Testis (tissue), 2 donors: ENCODE measurements around the gene AKAP6.

ENCODE experiments used
- CTCF ChIP-seq, 3 experiments: fragments of 450-650 bp in 2 of 3; fragments of 200-600 bp in 1 of 3; sonication (generic) in 1 of 3; IDR thresholded peaks; one replicate each; pipeline ENCODE4 v1.5.1; 2016 to 2019; ENCODE audit warnings: antibody characterized with exemption in 3 of 3, mild to moderate bottlenecking in 2 of 3, moderate library complexity in 1 of 3
- POLR2A ChIP-seq: fragments of 450-650 bp; IDR thresholded peaks from one replicate; pipeline ENCODE4 v1.6.1; 2017; ENCODE audit warnings: antibody characterized with exemption, mild to moderate bottlenecking, moderate library complexity

- TF ChIP-seq CTCF (IDR thresholded peaks at IDR 0.05) (no peak), POLR2A (no peak)
Observed at GRCh38 chr14:32756775-32757174, 427.7 kb downstream of the AKAP6 start.
